BE2C (cell line): ENCODE results near the gene RINL.
"Not testable (repeated sequence)": the region's sequence is repeated elsewhere in the genome, so short reads cannot be mapped to it uniquely, and the experiment has no call there.

Source experiments
- DNase-seq: peaks from one replicate; pipeline ENCODE4 v3.0.0-alpha.2; 2020
- H3K27me3 ChIP-seq: fragments of 250-450 bp; sonication (Bioruptor Pico); 2 replicates; pipeline ENCODE4 v1.5.1; 2020; ENCODE audit warnings: mild to moderate bottlenecking
- H3K36me3 ChIP-seq: fragments of 250-450 bp; sonication (Bioruptor Pico); 2 replicates; pipeline ENCODE4 v1.5.1; 2020; ENCODE audit warnings: mild to moderate bottlenecking
- H3K4me1 ChIP-seq: fragments of 250-450 bp; sonication (Bioruptor Pico); 2 replicates; pipeline ENCODE4 v1.5.1; 2020
- H3K4me3 ChIP-seq: 2 replicates; pipeline ENCODE4 v1.5.1; 2011; ENCODE audit warnings: low read depth, low read length
- H3K9me3 ChIP-seq: fragments of 250-450 bp; sonication (Bioruptor Pico); 2 replicates; pipeline ENCODE4 v1.5.1; 2020
- CTCF ChIP-seq: IDR thresholded peaks from 2 replicates; pipeline ENCODE4 v1.5.1; 2012; ENCODE audit warnings: mild to moderate bottlenecking, low read depth, low read length

RINL gene

GRCh38 chr19:38826856-38827551, 51.1 kb downstream of the RINL start:
- DNase-seq, result no peak
- Histone ChIP-seq H3K4me3 (no peak overlapping the region), H3K9me3 (no peaks in the 10 kb centered on the region), H3K36me3 (0 out of 2 replicates have a peak, but pooled peaks cover 3% of the 10 kb centered on the region), H3K27me3 (no peaks in the 10 kb centered on the region), H3K4me1 (no peaks in the 10 kb centered on the region)
- no peak for TF ChIP-seq CTCF

- not testable (repeated sequence) for H3K4me1 ChIP-seq, H3K9me3 ChIP-seq, H3K36me3 ChIP-seq, DNase-seq, H3K4me3 ChIP-seq, H3K27me3 ChIP-seq
Observed at GRCh38 chr19:38825936-38826335, 52.1 kb downstream of the RINL start.

GRCh38 chr19:38821230-38821825, 56.7 kb downstream of the RINL start:
- not testable (repeated sequence) for DNase-seq, H3K36me3 ChIP-seq, H3K4me1 ChIP-seq, H3K4me3 ChIP-seq, H3K9me3 ChIP-seq, H3K27me3 ChIP-seq

GRCh38 chr19:38819231-38819920, 58.7 kb downstream of the RINL start:
- Histone ChIP-seq H3K4me3 (no peak overlapping the region), H3K4me1 (peaks cover 6% of the 10 kb centered on the region), H3K9me3 (no peaks in the 10 kb centered on the region), H3K36me3 (no peaks in the 10 kb centered on the region), H3K27me3 (no peaks in the 10 kb centered on the region)
- no peak for DNase-seq
- no peak for TF ChIP-seq CTCF
